ENCODE measurements around the gene SERINC5. TPM values are rescaled to one million over a fixed set of nuclear protein-coding genes. Genes with fewer than 3 reads are reported as not detected.
A peak's percentile ranks its signal among the peaks of the same experiment; 100 is the strongest.
"Not testable (repeated sequence)": the region's sequence is repeated elsewhere in the genome, so short reads cannot be mapped to it uniquely, and the experiment has no call there.

SERINC5 gene
- 10 to 100 TPM; 34.4 to 50.4 TPM for total RNA-seq

DNA sequence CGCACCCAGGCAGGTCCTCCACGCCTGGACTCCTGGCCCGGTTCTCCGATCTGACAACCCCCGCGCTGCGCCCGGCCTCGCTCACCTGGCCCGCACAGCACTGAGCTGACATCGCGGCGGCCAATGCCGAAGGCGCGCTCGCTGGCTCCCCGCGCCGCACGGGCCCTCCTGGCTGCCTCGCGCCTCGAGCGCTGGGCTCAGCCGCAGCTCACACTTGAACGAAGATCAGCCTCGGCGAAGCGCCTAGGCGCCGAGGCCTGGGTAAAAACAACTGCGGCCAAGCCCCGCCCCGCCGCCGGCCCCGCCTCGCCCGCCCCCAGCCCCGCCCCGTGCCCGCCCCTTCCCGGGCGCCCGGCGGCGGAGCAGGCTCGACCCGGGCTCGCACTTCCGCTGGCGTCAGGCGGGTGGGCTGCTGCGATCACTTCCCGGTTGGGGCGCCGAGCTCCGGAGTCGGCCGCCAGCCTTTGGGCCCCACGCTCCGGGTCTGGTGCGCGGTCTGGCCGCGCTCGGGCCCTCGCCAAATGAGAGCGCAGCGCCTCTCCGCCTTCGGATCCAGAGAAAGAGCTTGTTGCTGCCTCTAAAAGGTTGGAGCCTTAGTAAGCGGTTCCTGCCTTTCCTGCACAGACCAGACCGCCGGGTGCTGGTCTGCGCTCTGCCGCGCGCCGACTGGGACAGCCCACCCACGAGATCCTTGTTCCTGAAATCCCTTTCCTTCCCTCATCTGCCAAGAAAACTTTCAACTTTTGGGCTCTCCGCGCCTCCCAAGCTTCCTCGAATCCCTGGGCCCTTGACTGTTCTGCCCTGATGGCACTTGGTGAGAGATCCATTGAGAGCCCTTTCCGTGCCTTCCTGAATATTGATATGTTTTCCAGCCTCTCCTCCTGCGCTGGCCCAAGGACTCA, at the start of gene SERINC5:
Gene SERINC5 (minus strand): TSS at position 238 of the 902 bp plus-strand sequence. CDS start 126 bp downstream, at position 112.
- ATAC-seq (peak; percentile 77 to 84), DNase-seq (ENCODE audit: low spot score in 2 of 2) (peak; percentile 79 to 89)
- Mint-ChIP-seq H3K27ac (peak within 1 kb of the TSS; percentile 94 to 99), H3K36me3 (peaks cover 30 to 47% of the 10 kb centered on the region in 2 donors), H3K9me3 (peaks cover 0 to 8% of the 10 kb centered on the region in 2 donors)

DNA sequence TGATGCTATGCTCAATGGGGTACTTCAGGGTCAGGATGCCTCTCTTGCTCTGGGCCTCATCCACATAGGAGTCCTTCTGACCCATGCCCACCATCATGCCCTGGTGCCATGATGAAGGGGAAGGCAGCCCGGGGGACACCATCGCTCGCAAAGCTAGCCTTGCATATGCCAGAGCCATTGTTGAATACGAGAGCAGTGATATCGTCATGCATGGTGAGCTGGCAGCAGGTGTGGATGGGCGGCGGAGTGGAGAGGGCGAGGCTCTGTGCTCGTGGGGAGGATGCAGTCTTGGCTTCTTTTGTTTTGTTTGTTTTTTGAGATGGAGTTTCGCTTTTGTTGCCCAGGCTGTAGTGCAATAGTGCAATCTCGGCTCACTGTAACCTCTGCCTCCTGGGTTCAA, 46.8 kb upstream of the SERINC5 start:
- no peak overlapping the region for H3K27ac Mint-ChIP-seq
- ATAC-seq = no peak
- H3K9me3 Mint-ChIP-seq = no peaks in the 10 kb centered on the region
- no peak for DNase-seq (ENCODE audit: low spot score in 2 of 2)
- no peaks in the 10 kb centered on the region for H3K36me3 Mint-ChIP-seq

DNA sequence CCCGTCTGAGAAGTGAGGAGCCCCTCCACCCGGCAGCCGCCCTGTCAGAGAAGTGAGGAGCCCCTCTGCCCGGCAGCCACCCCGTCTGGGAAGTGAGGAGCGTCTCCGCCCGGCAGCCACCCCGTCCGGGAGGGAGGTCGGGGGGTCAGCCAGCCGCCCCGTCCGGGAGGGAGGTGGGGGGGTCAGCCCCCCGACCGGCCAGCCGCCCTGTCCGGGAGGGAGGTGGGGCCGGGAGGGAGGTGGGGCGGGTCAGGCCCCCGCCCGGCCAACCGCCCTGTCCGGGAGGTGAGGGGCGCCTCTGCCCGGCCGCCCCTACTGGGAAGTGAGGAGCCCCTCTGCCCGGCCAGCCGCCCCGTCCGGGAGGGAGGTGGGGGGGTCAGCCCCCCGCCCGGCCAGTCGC, 45.5 kb upstream of the SERINC5 start:
- not testable (repeated sequence) for H3K36me3 Mint-ChIP-seq; H3K9me3 Mint-ChIP-seq; DNase-seq (ENCODE audit: low spot score in 2 of 2); H3K27ac Mint-ChIP-seq; ATAC-seq

DNA sequence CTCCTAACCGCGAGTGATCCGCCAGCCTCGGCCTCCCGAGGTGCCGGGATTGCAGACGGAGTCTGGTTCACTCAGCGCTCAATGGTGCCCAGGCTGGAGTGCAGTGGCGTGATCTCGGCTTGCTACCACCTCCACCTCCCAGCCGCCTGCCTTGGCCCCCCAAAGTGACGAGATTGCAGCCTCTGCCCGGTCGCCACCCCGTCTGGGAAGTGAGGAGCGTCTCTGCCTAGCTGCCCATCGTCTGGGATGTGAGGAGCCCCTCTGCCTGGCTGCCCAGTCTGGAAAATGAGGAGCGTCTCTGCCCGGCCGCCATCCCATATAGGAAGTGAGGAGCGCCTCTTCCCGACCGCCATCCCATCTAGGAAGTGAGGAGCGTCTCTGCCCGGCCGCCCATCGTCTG, 44.9 kb upstream of the SERINC5 start:
- DNase-seq (ENCODE audit: low spot score in 2 of 2); ATAC-seq; H3K36me3 Mint-ChIP-seq; H3K9me3 Mint-ChIP-seq; H3K27ac Mint-ChIP-seq: not testable (repeated sequence)

DNA sequence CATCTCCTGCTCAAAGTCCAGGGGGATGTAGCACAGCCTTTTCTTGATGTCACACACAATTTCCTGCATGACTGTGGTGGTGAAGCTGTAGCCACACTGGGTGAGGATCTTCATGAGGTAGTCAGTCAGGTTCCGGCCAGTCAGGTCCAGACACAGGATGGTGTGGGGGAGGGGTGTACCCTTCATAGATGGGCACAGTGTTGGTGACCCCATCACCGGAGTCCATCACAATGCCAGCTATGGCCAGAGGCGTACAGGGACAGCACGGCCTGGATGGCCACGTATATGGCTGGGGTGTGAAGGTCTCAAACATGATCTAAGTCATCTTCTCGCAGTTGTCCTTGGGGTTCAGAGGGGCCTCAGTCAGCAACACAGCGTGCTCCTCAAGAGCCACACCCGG, 44.3 kb upstream of the SERINC5 start:
- Mint-ChIP-seq H3K27ac (no peak overlapping the region), H3K9me3 (no peaks in the 10 kb centered on the region), H3K36me3 (no peaks in the 10 kb centered on the region)
- DNase-seq (ENCODE audit: low spot score in 2 of 2) (no peak), ATAC-seq (no peak)

DNA sequence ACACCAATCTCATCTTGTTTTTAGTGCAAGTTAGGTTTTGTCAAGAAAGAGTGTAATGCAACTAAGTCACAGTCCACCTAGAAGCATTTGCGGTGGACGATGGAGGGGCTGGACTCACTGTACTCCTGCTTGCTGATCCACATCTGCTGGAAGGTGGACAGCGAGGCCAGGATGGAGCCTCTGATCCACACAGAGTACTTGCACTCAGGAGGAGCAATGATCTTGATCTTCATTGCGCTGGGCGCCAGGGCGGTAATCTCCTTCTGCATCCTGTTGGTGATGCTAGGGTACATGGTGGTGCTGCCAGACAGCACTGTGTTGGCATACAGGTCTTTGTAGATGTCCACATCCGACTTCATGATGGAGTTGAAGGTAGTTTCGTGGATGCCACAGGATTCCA, 43.8 kb upstream of the SERINC5 start:
- Mint-ChIP-seq H3K36me3 (no peaks in the 10 kb centered on the region), H3K9me3 (no peaks in the 10 kb centered on the region), H3K27ac (no peak overlapping the region)
- ATAC-seq (no peak), DNase-seq (ENCODE audit: low spot score in 2 of 2) (no peak)

DNA sequence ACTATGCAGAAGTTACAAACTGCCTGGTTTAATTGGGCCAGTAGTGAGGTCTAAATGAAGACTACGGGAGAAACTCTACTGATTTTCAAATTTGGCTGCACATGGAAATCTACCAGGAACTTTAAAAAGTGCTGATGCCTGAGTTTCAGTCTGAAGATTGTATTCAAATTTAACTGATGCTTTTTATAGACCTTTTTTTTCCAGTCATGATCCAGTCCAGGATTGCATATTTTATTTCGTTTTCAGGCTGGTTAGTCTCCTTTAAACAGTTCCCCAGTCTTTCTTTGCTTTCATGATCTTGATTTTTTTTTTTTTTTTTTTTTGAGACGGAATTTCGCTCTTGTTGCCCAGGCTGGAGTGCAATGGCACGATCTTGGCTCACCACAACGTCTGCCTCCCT, 40.3 kb upstream of the SERINC5 start:
- Mint-ChIP-seq H3K27ac (no peak overlapping the region), H3K36me3 (no peaks in the 10 kb centered on the region), H3K9me3 (no peaks in the 10 kb centered on the region)
- ATAC-seq (no peak), DNase-seq (ENCODE audit: low spot score in 2 of 2) (no peak)

DNA sequence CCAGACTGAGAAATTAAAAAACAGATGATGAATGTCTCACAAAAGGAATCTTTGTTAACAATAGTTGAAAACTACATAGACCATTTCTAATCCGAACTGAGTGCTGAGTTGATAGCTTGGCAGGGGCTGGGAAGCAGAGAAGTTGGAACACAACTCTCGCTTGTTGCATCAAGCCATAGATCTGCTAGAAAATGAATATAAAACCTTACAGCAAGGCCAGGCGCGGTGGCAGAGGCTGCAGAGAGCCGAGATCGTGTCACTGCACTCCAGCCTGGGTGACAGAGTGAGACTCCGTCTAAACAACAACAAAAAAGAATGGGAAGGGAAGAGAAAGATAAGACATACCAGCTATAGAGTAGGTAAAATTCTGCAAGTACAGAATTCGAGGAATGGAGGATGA, 35.9 kb upstream of the SERINC5 start:
- ATAC-seq (no peak), DNase-seq (ENCODE audit: low spot score in 2 of 2) (no peak)
- H3K9me3 Mint-ChIP-seq = no peaks in the 10 kb centered on the region
- no peaks in the 10 kb centered on the region for H3K36me3 Mint-ChIP-seq
- H3K27ac Mint-ChIP-seq = peak overlapping the region in 1 of 2 donors; percentile 32

DNA sequence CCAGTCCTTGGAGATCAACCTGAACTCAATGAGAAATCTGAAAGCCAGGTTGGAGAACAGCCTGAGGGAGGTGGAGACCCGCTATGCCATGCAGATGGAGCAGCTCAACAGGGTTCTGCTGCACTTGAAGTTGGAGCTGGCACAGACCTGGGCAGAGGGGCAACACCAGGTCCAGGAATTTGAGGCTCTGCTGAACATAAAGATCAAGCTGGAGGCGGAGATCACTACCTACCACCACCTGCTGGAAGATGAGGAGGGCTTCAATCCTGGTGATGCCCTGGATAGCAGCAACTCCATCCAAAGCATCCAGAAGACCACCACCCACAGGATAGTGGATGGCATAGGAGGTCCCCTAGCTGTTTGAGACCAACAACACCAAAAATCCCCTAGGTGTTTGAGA, 33.5 kb upstream of the SERINC5 start:
- Mint-ChIP-seq H3K27ac (no peak overlapping the region), H3K9me3 (no peaks in the 10 kb centered on the region), H3K36me3 (no peaks in the 10 kb centered on the region)
- no peak for ATAC-seq
- DNase-seq (ENCODE audit: low spot score in 2 of 2) = no peak

DNA sequence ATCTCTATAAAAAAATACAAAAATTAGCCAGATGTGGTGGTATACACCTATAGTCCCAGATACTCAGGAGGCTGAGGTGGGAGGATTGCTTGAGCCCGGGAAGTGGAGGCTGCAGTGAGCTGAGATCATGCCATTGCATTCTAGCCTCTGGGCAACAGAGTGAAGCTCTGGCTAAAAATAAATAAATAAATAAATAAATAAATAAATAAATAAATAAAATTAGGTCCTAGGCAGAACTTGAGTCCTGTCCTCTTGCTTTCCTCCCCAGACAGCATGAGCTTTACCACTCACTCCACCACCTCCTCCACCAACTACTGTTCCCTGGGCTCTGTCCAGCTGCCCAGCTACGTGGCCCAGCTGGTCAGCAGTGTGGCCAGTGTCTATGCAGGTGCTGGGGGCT, 32.3 kb upstream of the SERINC5 start:
- no peak overlapping the region for H3K27ac Mint-ChIP-seq
- H3K36me3 Mint-ChIP-seq = no peaks in the 10 kb centered on the region
- no peaks in the 10 kb centered on the region for H3K9me3 Mint-ChIP-seq
- no peak for ATAC-seq
- DNase-seq (ENCODE audit: low spot score in 2 of 2) = no peak

DNA sequence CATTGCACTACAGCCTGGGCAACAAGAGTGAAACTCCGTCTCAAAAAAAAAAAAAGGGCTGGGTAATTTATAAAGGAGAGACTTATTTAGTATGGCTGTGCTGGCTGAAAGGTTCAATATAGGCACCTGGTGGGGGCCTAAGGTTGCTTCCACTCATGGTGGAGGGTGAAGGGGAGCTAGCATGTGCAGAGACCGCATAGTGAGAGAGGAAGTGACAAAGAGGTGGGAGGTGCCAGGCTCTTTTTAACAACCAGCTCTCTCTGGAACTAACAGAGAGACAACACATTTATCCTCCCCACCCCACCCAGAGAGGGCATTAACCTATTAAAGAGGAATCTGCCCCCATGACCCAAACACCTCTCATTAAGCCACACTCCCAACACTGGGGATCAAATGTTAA, 28.9 kb upstream of the SERINC5 start:
- ATAC-seq = peak; percentile 76 to 80
- peak in 1 of 2 donors; percentile 19 for DNase-seq (ENCODE audit: low spot score in 2 of 2)

DNA sequence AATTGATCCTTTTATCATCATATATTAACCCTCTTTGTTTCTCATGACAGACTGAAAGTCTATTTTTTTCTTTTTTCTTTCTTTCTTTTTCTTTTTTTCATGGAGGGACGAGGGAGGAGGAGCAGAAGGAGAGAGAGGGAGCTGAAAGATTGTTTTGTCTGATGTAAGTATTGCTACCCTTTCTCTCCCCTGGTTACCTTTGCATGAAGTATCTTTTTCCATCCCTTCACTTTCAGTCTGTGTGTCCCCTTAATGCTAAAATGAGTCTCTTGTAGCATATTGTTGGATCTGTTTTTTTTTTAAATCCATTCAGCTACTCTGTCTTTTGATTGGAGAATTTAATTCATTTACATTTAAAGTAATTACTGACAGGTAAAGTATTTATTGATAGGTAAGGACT, 27.5 kb upstream of the SERINC5 start:
- DNase-seq (ENCODE audit: low spot score in 2 of 2) = no peak
- Mint-ChIP-seq H3K36me3 (no peaks in the 10 kb centered on the region), H3K27ac (peak overlapping the region; percentile 77 to 83), H3K9me3 (no peaks in the 10 kb centered on the region)
- ATAC-seq = peak; percentile 87 to 95

More for the DNA sequence above, 28.9 kb upstream of the SERINC5 start:
- peak overlapping the region in 1 of 2 donors; percentile 83 for H3K27ac Mint-ChIP-seq
- no peaks in the 10 kb centered on the region for H3K36me3 Mint-ChIP-seq
- H3K9me3 Mint-ChIP-seq = no peaks in the 10 kb centered on the region

DNA sequence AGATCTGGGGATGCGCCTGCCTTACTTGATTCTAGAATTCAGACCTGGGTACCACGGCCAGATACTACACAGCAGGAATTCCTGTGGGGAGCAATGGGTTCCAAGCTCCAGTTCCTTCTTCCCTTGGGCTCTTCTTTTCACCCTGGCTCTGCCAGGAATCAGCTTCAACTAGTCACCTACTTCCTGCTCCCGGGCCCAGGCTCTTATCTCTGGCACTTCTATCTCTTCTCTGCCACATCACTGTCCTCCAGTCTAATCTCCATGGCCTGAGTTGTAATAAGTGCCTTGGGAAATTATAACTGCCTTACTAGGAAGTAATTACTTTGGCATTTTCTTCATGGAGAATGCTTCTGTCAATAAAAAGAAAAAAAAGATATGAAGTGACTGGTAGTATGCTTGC, 26.2 kb upstream of the SERINC5 start:
- peak overlapping the region; percentile 24 to 83 for H3K27ac Mint-ChIP-seq

DNA sequence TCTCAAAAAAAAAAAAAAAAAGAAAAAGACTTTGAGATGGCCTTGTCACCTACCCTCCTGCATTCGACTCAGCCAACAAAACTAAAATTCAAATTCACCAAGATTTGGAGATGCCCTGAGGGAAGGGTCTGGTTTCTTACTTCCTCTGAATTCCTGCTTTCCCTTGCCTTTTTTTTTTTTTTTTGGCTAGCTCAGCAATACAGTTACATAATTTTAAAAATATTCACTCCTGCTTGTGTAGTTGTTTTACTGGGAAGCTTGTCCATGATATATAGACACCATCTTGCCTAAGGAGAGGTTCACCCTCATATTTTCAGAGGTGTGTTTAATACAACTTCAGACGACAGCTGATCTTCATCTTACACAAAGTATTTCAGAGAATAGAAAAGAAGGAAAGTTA, 21.3 kb upstream of the SERINC5 start:
- Mint-ChIP-seq H3K9me3 (no peaks in the 10 kb centered on the region), H3K27ac (no peak overlapping the region), H3K36me3 (no peaks in the 10 kb centered on the region)
- no peak for DNase-seq (ENCODE audit: low spot score in 2 of 2)
- ATAC-seq = no peak

More for the DNA sequence above, 26.2 kb upstream of the SERINC5 start:
- ATAC-seq (no peak), DNase-seq (ENCODE audit: low spot score in 2 of 2) (no peak)
- no peaks in the 10 kb centered on the region for H3K36me3 Mint-ChIP-seq
- no peaks in the 10 kb centered on the region for H3K9me3 Mint-ChIP-seq

DNA sequence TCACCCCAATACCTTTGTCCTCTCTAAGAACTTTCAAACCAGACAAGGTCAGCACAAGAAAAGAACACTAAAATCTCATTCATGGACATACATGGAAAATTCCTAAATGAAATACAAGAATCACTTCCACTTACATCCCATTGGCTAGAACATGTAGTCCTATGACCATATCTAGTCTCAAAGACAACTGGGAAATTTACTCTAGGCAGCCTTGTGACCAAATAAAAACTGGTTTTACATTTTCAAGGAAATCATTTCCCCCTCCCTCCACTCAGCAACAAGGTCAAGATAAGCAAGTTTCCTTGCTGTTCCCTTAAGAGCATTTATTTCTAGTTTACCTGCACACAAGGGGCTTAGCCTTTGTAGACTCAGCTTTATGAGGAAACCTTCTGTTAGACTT, 20.3 kb upstream of the SERINC5 start:
- no peak overlapping the region for H3K27ac Mint-ChIP-seq

DNA sequence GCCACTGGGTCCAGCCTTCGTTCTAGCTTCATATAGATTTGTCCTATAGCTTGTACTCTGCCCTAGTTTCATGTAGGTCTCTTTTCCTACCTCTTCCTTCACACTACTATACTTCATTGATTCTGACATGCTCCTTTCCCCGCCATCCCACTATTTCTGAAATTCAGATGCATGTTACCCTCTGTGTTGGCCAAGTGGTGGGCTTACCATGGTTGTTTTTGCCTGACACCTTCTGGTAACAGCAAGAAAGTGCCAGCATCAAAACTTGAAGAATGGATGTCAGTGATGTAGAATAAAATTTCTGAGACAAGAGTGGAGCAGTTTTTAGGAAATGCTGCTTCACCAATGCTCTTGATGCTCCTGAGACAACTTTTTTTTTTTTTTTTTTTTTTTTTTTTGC, 19.5 kb upstream of the SERINC5 start:
- DNase-seq (ENCODE audit: low spot score in 2 of 2) = no peak
- Mint-ChIP-seq H3K36me3 (no peaks in the 10 kb centered on the region), H3K27ac (no peak overlapping the region), H3K9me3 (no peaks in the 10 kb centered on the region)
- peak; percentile 46 to 64 for ATAC-seq

More for the DNA sequence above, 20.3 kb upstream of the SERINC5 start:
- H3K9me3 Mint-ChIP-seq = no peaks in the 10 kb centered on the region
- DNase-seq (ENCODE audit: low spot score in 2 of 2) (no peak), ATAC-seq (no peak)
- H3K36me3 Mint-ChIP-seq = no peaks in the 10 kb centered on the region

DNA sequence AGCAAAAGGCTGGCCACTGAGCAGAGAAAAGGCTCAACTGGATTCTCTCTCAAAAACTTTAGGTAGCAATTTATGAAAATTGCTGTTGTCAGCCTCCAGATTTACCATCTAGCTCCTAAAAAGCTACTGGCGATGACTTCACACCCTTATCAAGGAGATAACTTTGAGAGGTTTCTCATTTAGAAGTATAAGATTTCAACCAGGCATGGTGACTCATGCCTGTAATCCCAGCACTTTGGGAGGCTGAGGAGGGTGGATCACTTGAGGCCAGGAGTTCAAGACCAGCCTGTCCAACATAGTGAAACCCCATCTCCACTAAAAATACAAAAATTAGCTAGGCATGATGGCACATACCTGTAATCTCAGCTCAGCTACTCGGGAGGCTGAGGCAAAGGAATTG, 14.7 kb upstream of the SERINC5 start:
- DNase-seq (ENCODE audit: low spot score in 2 of 2); H3K36me3 Mint-ChIP-seq; H3K9me3 Mint-ChIP-seq: not testable (repeated sequence)
- ATAC-seq = peak; percentile 37 to 65
- H3K27ac Mint-ChIP-seq = peak overlapping the region; percentile 67 to 81

DNA sequence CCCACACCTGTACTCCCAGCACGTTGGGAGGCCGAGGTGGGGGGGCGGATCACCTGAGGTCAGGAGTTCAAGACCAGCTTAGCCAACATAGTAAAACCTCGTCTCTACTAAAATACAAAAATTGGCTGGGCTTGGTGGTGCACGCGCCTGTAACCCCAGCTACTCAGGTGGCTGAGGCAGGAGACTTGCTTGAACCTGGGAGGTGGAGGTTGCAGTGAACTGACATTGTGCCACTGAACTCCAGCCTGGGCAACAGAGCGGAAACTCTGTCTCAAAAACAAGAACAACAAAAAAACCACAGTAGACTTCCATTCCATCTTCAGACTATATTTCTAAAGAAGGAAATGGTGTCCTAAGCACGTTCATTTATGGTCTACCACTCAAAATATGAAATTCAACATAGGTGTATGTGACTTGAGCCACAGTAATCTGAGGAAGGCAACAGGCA, 14.2 kb upstream of the SERINC5 start:
- H3K36me3 Mint-ChIP-seq = no peaks in the 10 kb centered on the region
- H3K9me3 Mint-ChIP-seq = no peaks in the 10 kb centered on the region
- DNase-seq (ENCODE audit: low spot score in 2 of 2) (no peak), ATAC-seq (peak; percentile 32 to 68)
- peak overlapping the region; percentile 67 to 81 for H3K27ac Mint-ChIP-seq
